Endothelial cell (in vitro differentiated cells): Measurements from ENCODE around the gene FOXC1. TPM values are rescaled to one million over a fixed set of nuclear protein-coding genes. Genes with fewer than 3 reads are reported as not detected.

Source experiments
- DNase-seq: peaks from one replicate; pipeline ENCODE4 v3.0.0; 2021; ENCODE audit warnings: low spot score
- H3K27ac Mint-ChIP-seq: one replicate; pipeline ENCODE4 v1.8.0; 2021; ENCODE audit warnings: mixed read lengths, inconsistent platforms; ENCODE audit not compliant: unreplicated experiment
- H3K27me3 Mint-ChIP-seq: one replicate; pipeline ENCODE4 v1.8.0; 2021; ENCODE audit warnings: mild to moderate bottlenecking, moderate library complexity, mixed read lengths, inconsistent platforms; ENCODE audit not compliant: unreplicated experiment
- H3K36me3 Mint-ChIP-seq: one replicate; pipeline ENCODE4 v1.8.0; 2021; ENCODE audit warnings: mild to moderate bottlenecking, low read depth, mixed read lengths, inconsistent platforms; ENCODE audit not compliant: unreplicated experiment
- H3K4me1 Mint-ChIP-seq: one replicate; pipeline ENCODE4 v1.8.0; 2021; ENCODE audit warnings: mild to moderate bottlenecking, mixed read lengths, inconsistent platforms; ENCODE audit not compliant: unreplicated experiment
- H3K4me3 Mint-ChIP-seq: one replicate; pipeline ENCODE4 v1.8.0; 2021; ENCODE audit warnings: mild to moderate bottlenecking, mixed read lengths, inconsistent platforms; ENCODE audit not compliant: unreplicated experiment
- H3K9me3 Mint-ChIP-seq: one replicate; pipeline ENCODE4 v1.8.0; 2021; ENCODE audit warnings: mixed read lengths, inconsistent platforms; ENCODE audit not compliant: unreplicated experiment
- CTCF ChIP-seq: fragments of 200-600 bp; sonication (generic); IDR thresholded peaks from one replicate; pipeline ENCODE4 v1.5.0; 2021; ENCODE audit warnings: antibody characterized with exemption; ENCODE audit not compliant: unreplicated experiment
- total RNA-seq: library from RNA; stranded (reverse); fragmentation: NEBNext Ultra II Directional; extraction: Animal tissue kit (Norgen Biotek cat#: 25700); gene quantifications from one replicate; pipeline ENCODE4 v1.2.1, GENCODE V29; 2021; ENCODE audit not compliant: unreplicated experiment

The FOXC1 gene
- total RNA-seq, 1 donor from 2014 or later = 112 TPM

- H3K27ac Mint-ChIP-seq = no peak overlapping the region
- DNase-seq = no peak
- no peaks in the 10 kb centered on the region for H3K9me3 Mint-ChIP-seq
- H3K4me3 Mint-ChIP-seq = no peak overlapping the region
- TF ChIP-seq CTCF = no peak
- H3K36me3 Mint-ChIP-seq = no peaks in the 10 kb centered on the region
- peaks cover 23% of the 10 kb centered on the region for H3K4me1 Mint-ChIP-seq
- peaks cover 9% of the 10 kb centered on the region for H3K27me3 Mint-ChIP-seq
These were observed 15.1 kb upstream of the FOXC1 start for GRCh38 chr6:1594445-1595200.

- no peak overlapping the region for H3K4me3 Mint-ChIP-seq
- peaks cover 10% of the 10 kb centered on the region for H3K27me3 Mint-ChIP-seq
- no peak for DNase-seq
- peaks cover 23% of the 10 kb centered on the region for H3K4me1 Mint-ChIP-seq
- H3K27ac Mint-ChIP-seq = no peak overlapping the region
- TF ChIP-seq CTCF = no peak
- no peaks in the 10 kb centered on the region for H3K9me3 Mint-ChIP-seq
- H3K36me3 Mint-ChIP-seq = no peaks in the 10 kb centered on the region
These were observed 14.2 kb upstream of the FOXC1 start for GRCh38 chr6:1595271-1596087.

GRCh38 chr6:1596088-1596852 lies 13.4 kb upstream of the FOXC1 start:
- TF ChIP-seq CTCF = peak; percentile 94
- Mint-ChIP-seq H3K27me3 (peaks cover 10% of the 10 kb centered on the region), H3K4me3 (peak overlapping the region; percentile 58), H3K9me3 (no peaks in the 10 kb centered on the region), H3K36me3 (no peaks in the 10 kb centered on the region), H3K27ac (no peak overlapping the region), H3K4me1 (peaks cover 23% of the 10 kb centered on the region)
- DNase-seq = peak; percentile 76

- peak; percentile 7 for DNase-seq
- no peak for TF ChIP-seq CTCF
- peak overlapping the region; percentile 79 for H3K27ac Mint-ChIP-seq
- H3K9me3 Mint-ChIP-seq = no peaks in the 10 kb centered on the region
- H3K27me3 Mint-ChIP-seq = peaks cover 10% of the 10 kb centered on the region
- peaks cover 23% of the 10 kb centered on the region for H3K4me1 Mint-ChIP-seq
- no peaks in the 10 kb centered on the region for H3K36me3 Mint-ChIP-seq
- peak overlapping the region; percentile 58 for H3K4me3 Mint-ChIP-seq
These were observed 12.5 kb upstream of the FOXC1 start for GRCh38 chr6:1597121-1597744.
